Neural progenitor cell (in vitro differentiated cells): ENCODE measurements around the gene SLC3A2.

Experiments used
- CTCF ChIP-seq: fragments of 200-600 bp; sonication (generic); IDR thresholded peaks from 2 replicates; pipeline ENCODE4 v1.5.1; 2017; ENCODE audit warnings: antibody characterized with exemption, mild to moderate bottlenecking
- EZH2 ChIP-seq: fragments of 200-600 bp; sonication (generic); IDR thresholded peaks from 2 replicates; pipeline ENCODE4 v1.6.1; 2017; ENCODE audit warnings: antibody characterized with exemption, mild to moderate bottlenecking, moderate library complexity

- TF ChIP-seq EZH2 (no peak), CTCF (no peak)
Observed at GRCh38 chr11:62885137-62885750, 4.5 kb downstream of the SLC3A2 start.
